ENCODE data around the gene ZNF503. TPM values are rescaled to one million over a fixed set of nuclear protein-coding genes. Genes with fewer than 3 reads are reported as not detected.

The ZNF503 gene
- total and polyA plus RNA-seq, 2 experiments from 2014 or later = 0.21 TPM; not detected in 1

- TF ChIP-seq ZNF462 (CRISPR knock-in tag; IDR thresholded peaks at IDR 0.05) = no peak
- no peak for TF ChIP-seq POLR2AphosphoS5 (IDR thresholded peaks at IDR 0.05; ENCODE audit: low read depth)
- no peak for TF ChIP-seq JUNB (IDR thresholded peaks at IDR 0.05; ENCODE audit: unreplicated experiment)
- TF ChIP-seq REST (IDR thresholded peaks at IDR 0.05; ENCODE audit: unreplicated experiment) = no peak
- TF ChIP-seq EZH2 (IDR thresholded peaks at IDR 0.05; ENCODE audit: low read depth, unreplicated experiment) = no peak
- TF ChIP-seq ZNF114 (CRISPR knock-in tag; IDR thresholded peaks at IDR 0.05) = no peak
- no peak for TF ChIP-seq ZNF331 (CRISPR knock-in tag; IDR thresholded peaks at IDR 0.05; ENCODE audit: low read depth)
- TF ChIP-seq NANOG (IDR thresholded peaks at IDR 0.05; ENCODE audit: borderline replicate concordance) = no peak
- no peak for TF ChIP-seq ETS1 (IDR thresholded peaks at IDR 0.05)
Measured at GRCh38 chr10:75358835-75359421, 42.6 kb downstream of the ZNF503 start (continued).
